HEK293 (cell line): ENCODE results near the gene ETNK1.

Experiments
- CTCF ChIA-PET: fragments of 350-600 bp; formaldehyde crosslinking; extraction: SDS; loops from one replicate; lab custom pipeline; 2021; ENCODE audit warnings: antibody characterized with exemption; lab: Yijun Ruan, JAX
- POLR2A ChIA-PET: fragments of 300-600 bp; formaldehyde crosslinking; extraction: SDS; loops from one replicate; lab custom pipeline; 2020; ENCODE audit warnings: antibody characterized with exemption, inconsistent platforms; lab: Yijun Ruan, JAX
- H3K27ac ChIP-seq: fragments of 200-500 bp; sonication (Bioruptor generic); 2 replicates; pipeline ENCODE4 v1.5.1; 2014; ENCODE audit warnings: low read depth, low read length, control low read depth, inconsistent platforms; ENCODE audit errors: extremely low read depth
- H3K36me3 ChIP-seq, 2 experiments: fragments of 200-500 bp in 1 of 2; sonication (Bioruptor generic) in 1 of 2; 1 replicate in 1 of 2; 2 replicates in 1 of 2; pipeline ENCODE4 v1.5.1; 2014 to 2017; ENCODE audit warnings: inconsistent platforms in 2 of 2, low read length in 2 of 2; ENCODE audit not compliant: control insufficient read depth in 2 of 2, insufficient read depth in 1 of 2
- H3K4me1 ChIP-seq: fragments of 200-500 bp; sonication (Bioruptor generic); 2 replicates; pipeline ENCODE4 v1.5.1; 2014; ENCODE audit warnings: mild to moderate bottlenecking, low read length, inconsistent platforms; ENCODE audit not compliant: control insufficient read depth, insufficient read depth
- H3K4me3 ChIP-seq: 2 replicates; pipeline ENCODE4 v1.5.1; 2011; ENCODE audit warnings: low read depth, mild to moderate bottlenecking, control low read depth, low read length, moderate library complexity
- H3K9me3 ChIP-seq: fragments of 200-500 bp; sonication (Bioruptor generic); 2 replicates; pipeline ENCODE4 v1.5.1; 2014; ENCODE audit warnings: low read depth, low read length, inconsistent platforms; ENCODE audit not compliant: control insufficient read depth, insufficient read depth
- GFI1B ChIP-seq: fragments of 450-650 bp; formaldehyde crosslinking; IDR thresholded peaks from 2 replicates; pipeline ENCODE4 v1.5.1; 2016; ENCODE audit warnings: missing biosample characterization, missing genetic modification characterization
- GLIS1 ChIP-seq: fragments of 450-650 bp; formaldehyde crosslinking; IDR thresholded peaks from 2 replicates; pipeline ENCODE4 v1.5.1; 2016; ENCODE audit warnings: missing biosample characterization, missing genetic modification characterization
- HOXC10 ChIP-seq: sonication (generic); formaldehyde crosslinking; IDR thresholded peaks from 2 replicates; pipeline ENCODE4 v1.8.1; 2023; ENCODE audit warnings: mild to moderate bottlenecking, missing genetic modification reagents
- SETDB1 ChIP-seq: IDR thresholded peaks from one replicate; pipeline ENCODE4 v1.6.1; 2017; ENCODE audit warnings: mild to moderate bottlenecking, low read length, moderate library complexity, mixed read lengths; ENCODE audit not compliant: insufficient read length
- SP2 ChIP-seq: fragments of 450-650 bp; formaldehyde crosslinking; IDR thresholded peaks from 2 replicates; pipeline ENCODE4 v1.5.1; 2016; ENCODE audit warnings: missing biosample characterization, missing genetic modification characterization
- TSHZ1 ChIP-seq: fragments of 450-650 bp; formaldehyde crosslinking; IDR thresholded peaks from 2 replicates; pipeline ENCODE4 v1.5.1; 2016; ENCODE audit warnings: missing biosample characterization, missing genetic modification characterization, borderline replicate concordance
- WT1 ChIP-seq: fragments of 450-650 bp; formaldehyde crosslinking; IDR thresholded peaks from 2 replicates; pipeline ENCODE4 v1.5.1; 2016; ENCODE audit warnings: missing biosample characterization, missing genetic modification characterization
- ZBTB17 ChIP-seq: fragments of 450-650 bp; formaldehyde crosslinking; IDR thresholded peaks from 2 replicates; pipeline ENCODE4 v1.5.1; 2016; ENCODE audit warnings: missing biosample characterization, missing genetic modification characterization
- ZNF148 ChIP-seq: fragments of 450-650 bp; formaldehyde crosslinking; IDR thresholded peaks from 2 replicates; pipeline ENCODE4 v1.5.0; 2017; ENCODE audit warnings: missing biosample characterization, missing genetic modification characterization, borderline replicate concordance
- ZNF16 ChIP-seq: fragments of 450-650 bp; formaldehyde crosslinking; IDR thresholded peaks from 2 replicates; pipeline ENCODE4 v1.5.1; 2016; ENCODE audit warnings: low read depth, missing biosample characterization, missing genetic modification characterization
- ZNF223 ChIP-seq: fragments of 450-650 bp; formaldehyde crosslinking; IDR thresholded peaks from 2 replicates; pipeline ENCODE4 v1.5.1; 2016; ENCODE audit warnings: missing biosample characterization, missing genetic modification characterization
- ZNF362 ChIP-seq: fragments of 450-650 bp; formaldehyde crosslinking; IDR thresholded peaks from 2 replicates; pipeline ENCODE4 v1.5.1; 2016; ENCODE audit warnings: missing biosample characterization, missing genetic modification characterization
- ZNF398 ChIP-seq: fragments of 450-650 bp; formaldehyde crosslinking; IDR thresholded peaks from 2 replicates; pipeline ENCODE4 v1.5.1; 2017; ENCODE audit warnings: missing biosample characterization, missing genetic modification characterization
- ZNF623 ChIP-seq: fragments of 450-650 bp; formaldehyde crosslinking; IDR thresholded peaks from 2 replicates; pipeline ENCODE4 v1.5.1; 2016; ENCODE audit warnings: missing biosample characterization, missing genetic modification characterization
- ZNF707 ChIP-seq: fragments of 450-650 bp; formaldehyde crosslinking; IDR thresholded peaks from 2 replicates; pipeline ENCODE4 v1.5.1; 2016; ENCODE audit warnings: missing biosample characterization, missing genetic modification characterization
- ZNF791 ChIP-seq: fragments of 450-650 bp; formaldehyde crosslinking; IDR thresholded peaks from 2 replicates; pipeline ENCODE4 v1.5.1; 2016; ENCODE audit warnings: missing biosample characterization, missing genetic modification characterization
- ZNF830 ChIP-seq: fragments of 450-650 bp; IDR thresholded peaks from 2 replicates; pipeline ENCODE4 v1.5.0; 2018; ENCODE audit warnings: missing biosample characterization, missing genetic modification characterization, low read depth, mild to moderate bottlenecking, moderate library complexity

ETNK1 gene

GRCh38 chr12:22683131-22683530 is 58.2 kb downstream of the ETNK1 start:
- Histone ChIP-seq H3K4me1 (no peaks in the 10 kb centered on the region), H3K36me3 (peaks cover 18 to 43% of the 10 kb centered on the region in 2 experiments), H3K9me3 (no peaks in the 10 kb centered on the region), H3K4me3 (no peak overlapping the region), H3K27ac (no peak overlapping the region)
- TF ChIP-seq ZNF791 (tag by site-specific recombination) (no peak), SETDB1 (no peak), WT1 (tag by site-specific recombination) (no peak), ZNF707 (no peak), ZNF830 (tag by site-specific recombination) (no peak), GFI1B (tag by site-specific recombination) (no peak), ZNF362 (tag by site-specific recombination) (no peak), GLIS1 (tag by site-specific recombination) (no peak), ZNF16 (no peak), HOXC10 (CRISPR knock-in tag) (no peak), ZNF223 (no peak), ZNF623 (tag by site-specific recombination) (no peak), ZBTB17 (tag by site-specific recombination) (no peak), ZNF148 (no peak), ZNF398 (tag by site-specific recombination) (no peak), SP2 (tag by site-specific recombination) (no peak), TSHZ1 (tag by site-specific recombination) (no peak)
- CTCF ChIA-PET, result interaction anchor here (0.6 to 0.7 kb wide), 4 partner anchors 191 to 1299 kb away, joined by 3 to 4 read pairs (median 3); no protein-coding TSS in a partner anchor
- POLR2A ChIA-PET, result no interaction called here
